NCI-H526 (cell line): Measurements from ENCODE around the gene A4GNT.
"Not testable (repeated sequence)": the region's sequence is repeated elsewhere in the genome, so short reads cannot be mapped to it uniquely, and the experiment has no call there.

Experiments
- DNase-seq, 2 experiments: peaks; one replicate each; lab custom pipeline; 2025; lab: John Stamatoyannopoulos, UW

The A4GNT gene

DNA sequence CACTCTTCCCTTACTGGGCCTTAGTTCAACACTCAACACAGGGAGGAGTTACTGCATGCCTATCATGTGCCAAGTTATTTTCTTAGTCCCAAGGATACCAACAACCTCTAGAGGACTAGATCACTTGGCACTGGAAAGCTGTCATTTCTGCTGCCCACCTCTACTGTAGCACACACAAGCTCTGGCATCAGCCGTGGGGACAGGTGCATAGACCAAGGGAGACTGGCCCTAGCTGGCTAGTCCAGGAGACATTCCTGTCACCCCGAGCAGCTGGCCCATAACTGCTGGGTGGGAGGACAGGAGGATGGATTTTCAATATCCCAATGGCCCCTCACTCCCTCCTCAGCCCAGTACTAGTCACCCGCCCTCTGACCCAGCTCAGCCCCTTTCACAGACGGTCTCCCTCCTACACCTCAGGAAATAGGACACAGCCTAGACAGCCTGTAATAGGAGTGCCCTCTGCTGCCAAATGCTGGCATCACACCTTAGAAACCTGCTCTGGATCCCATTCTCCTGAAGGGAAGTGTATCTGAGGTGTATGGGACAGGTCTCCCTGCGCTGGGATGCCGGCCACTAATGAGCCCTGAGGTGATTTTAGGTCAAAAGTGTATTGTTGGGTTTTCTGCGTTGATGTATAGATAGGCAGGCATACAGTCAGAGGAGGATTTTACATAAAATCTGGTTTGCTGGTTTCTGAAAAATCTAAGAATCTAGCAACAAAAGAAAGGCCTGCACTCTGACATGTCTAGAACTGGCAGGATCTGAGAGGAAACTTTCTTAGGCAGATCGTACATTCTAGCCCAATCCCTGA, 13.4 kb downstream of the A4GNT start:
- DNase-seq = peak; percentile 81 to 91

DNA sequence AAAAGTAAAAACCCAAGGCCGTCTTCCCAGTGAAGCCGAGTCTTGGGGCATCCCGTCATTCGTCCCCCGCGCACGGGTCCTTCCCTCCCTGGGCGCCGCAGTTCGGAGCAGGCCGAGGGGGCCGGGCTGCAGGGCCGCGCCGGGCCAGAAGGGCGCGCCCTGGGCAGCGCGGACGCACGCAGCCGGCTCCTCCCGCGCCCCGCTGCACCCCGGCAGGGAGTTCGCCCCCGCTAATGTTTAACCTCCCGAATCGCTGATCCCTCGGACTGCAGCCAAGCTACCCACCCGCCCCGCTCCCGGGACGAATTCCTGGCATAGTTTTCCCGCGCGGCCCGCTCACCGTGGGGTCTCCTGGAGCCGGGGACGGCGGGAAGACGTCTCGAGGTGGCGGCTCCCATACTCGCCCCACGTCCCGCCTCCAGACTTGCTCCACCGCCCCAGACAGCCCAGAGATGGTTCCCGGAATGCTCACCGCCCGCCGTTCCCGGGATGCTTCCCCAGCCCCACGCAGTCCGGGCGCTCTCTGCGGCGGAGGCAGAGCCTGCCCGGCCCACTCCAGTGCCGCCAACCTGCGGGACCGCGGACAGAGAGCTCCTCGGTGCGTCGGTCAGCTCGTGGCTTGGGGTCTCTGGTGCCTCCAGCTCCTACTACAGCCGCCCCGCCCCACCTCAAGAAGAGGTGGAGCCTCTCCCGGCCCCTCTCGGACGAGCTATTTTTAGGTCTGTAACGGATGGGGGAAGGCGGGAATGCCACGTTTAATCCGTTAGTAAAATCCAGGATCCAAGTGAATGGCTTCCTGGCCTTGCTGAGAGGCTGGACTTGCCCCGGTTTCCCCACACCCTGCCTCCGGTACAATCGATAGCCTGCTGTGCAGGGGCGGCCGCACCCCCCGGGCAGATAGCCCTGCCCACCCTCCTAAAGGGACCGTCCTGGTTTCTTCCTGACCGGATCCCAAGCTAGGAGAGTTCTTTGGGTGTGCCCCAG, 16.9 kb downstream of the A4GNT start, which contains the start of gene DZIP1L:
TSS of gene DZIP1L (minus strand) at position 621 of the 984 bp plus-strand sequence. CDS start 11,637 bp downstream, outside the sequence.
- peak; percentile 72 to 89 for DNase-seq

DNA sequence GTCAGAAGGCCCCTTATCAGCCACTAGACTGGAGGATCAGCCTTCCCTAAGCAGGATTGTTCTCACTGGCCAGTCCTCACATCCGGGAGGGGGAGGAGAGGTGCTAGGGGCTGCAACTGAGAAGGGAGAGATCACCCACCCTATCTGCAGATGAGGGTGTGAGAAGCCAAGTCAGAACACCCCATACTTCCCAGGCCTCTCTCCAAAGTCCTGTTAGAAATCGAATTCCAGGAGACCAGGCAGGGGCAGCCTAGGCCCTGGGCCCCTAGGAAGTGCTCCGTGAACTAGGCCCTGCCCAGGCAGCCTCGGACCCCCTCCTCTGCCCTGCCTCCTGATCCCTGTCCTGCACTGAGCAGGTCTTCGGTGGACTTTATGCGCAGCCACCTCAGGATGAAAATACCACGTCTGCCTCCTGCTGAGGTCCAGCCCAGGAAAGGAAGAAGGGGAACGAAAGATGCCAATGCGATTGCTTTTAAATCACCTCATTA, 17.7 kb downstream of the A4GNT start:
- DNase-seq = peak in 1 of 2 experiments; percentile 67

DNA sequence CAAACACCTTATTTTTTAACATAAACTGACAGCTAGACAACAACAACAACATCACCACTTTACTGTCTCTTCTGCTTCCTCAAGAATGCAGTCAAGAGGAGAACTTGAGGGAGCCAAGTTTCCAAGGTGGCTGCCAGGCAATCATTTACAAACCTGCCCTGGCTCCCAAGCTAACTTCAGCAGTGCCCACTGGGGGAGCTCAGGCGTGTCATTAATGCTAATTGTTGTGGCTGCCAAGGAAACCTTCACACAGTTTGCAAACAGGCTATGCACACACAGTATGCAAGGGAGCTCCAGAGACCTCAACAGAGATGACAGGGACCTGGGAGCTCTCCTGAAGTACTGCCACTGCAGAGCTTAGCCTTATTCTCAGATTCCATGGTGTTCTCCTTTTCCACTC, 18.9 kb downstream of the A4GNT start:
- peak; percentile 93 to 95 for DNase-seq

DNA sequence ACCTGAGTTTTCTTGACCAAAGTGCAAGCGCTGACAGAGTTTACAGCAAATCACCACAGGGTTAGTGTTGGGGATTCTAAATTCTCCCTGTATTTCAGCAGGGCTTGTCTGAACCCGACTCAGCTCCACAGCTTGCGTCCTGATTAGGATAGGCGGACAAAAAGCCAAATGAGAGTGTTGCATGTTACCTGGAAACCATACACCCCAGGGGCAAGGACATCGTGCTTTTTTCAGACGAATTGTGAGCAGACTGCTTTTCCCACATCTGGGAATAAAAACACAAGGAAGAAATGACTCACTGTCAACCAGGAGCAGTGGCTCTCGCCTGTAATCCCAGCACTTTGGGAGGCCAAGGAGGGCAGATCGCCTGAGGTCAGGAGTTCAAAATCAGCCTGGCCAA, 19.8 kb downstream of the A4GNT start:
- DNase-seq = no peak

DNA sequence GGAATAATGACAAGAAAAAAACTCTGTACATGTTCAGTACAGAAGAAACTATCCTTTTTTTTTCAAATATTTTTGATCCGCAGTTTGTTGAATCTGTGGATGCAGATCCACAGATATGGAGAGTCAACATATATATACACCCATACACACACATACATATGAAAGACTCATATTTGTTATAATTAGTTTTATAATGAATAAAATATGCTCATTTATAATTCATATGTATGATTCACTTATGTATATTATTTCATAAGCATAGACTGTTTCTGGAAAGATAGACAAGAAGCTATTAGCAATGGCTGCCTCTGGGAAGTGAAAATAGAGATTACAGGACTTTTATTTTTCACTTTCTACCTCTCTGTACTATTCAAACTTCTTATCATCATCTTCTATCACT, 26.6 kb downstream of the A4GNT start:
- DNase-seq = no peak

DNA sequence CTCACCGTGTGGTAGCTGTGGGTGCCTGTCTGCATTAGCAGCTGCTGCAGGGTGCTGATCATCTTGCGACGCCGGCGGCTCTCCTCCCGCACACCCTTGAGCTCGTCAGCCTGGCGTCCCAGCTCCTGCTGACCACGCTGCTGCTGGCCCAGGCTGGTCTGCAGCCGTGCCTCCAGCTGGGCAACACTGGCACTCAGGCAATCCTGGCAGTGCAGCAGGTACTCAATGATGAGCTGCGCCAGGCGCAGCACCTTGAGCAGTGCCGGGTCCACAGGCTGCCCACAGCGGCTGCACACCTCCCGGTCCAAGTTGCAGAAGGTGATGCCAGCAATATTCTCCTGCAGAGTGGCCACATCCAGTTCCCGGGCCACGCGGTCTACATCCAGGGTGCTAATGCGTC, 28.7 kb downstream of the A4GNT start:
- no peak for DNase-seq

DNA sequence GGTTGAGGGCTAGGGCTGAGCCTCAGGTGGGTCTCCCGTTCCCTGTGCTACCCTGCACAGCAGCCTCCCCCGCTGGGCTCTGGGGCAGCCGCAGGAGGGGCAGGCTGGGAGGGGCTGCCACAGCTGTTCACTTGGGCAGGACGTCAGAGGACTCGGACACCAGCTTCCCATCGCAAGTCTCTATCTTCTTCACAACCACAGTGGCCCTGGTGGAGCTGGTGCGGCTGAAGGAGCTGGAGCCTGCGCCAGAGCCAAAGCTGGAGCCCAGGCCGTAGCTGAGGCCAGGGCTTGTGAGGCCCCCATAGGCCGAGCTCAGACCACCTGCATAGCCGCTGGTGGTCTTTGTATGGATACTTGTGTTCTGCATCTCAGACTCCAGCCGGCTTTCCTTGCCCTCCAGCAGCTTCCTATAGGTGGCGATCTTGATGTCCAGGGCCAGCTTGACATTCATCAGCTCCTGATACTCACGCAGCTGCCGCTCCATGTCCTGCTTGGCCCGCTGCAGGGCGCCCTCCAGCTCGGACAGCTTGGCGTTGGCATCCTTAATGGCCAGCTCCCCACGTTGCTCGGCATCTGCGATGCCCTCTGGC, 30.7 kb downstream of the A4GNT start:
- DNase-seq = peak in 1 of 2 experiments; percentile 24

DNA sequence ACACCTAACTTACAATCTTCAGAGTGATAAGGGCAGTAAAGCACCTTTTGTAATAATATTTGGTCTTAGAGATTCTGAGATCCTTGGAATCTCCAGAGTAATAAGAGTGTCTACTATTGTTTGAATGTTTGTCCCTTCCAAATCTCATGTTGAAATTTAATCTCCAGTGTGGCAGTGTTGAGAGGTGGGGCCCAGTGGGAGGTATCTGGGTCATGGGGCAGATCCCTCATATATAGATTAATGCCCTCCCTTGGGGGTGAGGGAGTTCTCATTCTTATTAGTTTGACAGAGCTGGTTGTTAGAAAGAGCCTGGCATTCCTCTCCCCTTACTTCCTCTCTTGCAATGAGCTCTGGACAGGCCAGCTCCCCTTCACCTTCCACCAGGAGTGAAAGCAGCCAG, 32.8 kb downstream of the A4GNT start:
- DNase-seq = no peak

DNA sequence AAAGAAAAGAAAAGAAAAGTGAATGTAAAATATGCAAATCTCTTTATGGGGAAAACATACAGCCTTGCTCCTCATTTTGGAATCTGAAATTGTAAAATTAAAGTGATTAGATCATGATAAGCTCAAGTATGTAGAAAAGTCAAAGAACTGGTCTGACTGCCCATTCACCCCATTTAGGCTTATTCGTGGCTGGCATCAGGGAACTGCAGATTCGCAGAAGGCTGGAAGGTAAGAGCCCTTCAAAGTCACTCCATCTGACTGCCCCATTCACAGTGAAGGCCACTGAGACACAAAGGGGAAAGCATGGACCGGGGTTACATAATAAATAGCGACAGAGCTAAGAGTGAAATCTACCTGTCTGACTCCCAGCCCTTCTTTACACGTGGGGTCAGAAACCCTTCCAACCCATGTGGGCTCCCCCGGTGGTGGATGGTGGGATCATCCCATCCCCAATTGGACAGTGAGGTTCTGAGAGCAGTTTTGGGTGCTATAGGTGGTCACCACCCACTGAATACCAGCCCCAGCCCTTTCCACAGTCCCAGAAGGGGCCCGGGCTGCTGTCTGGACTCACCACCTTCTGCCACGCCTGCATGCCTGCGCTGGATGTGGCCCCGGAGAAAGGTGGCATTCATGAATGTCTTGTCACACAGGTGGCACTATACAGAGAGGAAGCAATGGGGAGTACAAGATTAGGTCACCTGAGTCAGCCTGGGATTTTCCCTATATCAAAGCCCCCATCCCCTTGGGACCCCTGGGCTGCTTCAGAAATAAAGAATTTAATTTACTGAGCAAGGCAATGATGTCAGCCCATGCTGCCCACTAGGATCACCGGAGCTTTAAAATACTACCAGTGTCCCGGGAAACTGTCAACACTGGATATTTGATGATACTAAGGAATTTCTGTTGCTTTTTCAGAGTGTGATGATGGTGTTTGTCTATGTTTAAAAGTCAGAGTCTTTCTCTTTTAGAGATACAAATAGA, 34.7 kb downstream of the A4GNT start:
- DNase-seq = peak in 1 of 2 experiments; percentile 12

DNA sequence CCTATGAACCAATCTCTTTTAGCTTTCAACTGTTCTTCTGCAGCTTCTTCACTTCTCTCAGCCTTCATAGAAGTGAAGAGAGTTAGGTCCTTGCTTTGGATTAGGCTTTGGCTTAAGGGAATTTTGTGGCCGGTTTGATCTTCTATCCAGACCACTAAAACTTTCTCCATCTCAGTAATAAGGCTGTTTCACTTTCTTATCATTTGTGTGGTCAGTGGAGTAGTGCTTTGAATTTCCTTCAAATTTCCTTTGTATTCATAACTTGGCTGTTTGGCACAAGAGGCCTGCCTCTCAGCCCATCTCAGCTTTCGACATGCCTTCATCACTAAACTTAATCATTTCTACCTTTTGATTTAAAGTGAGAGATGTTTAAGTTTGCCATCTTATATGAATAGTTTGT, 38.5 kb downstream of the A4GNT start:
- no peak for DNase-seq

DNA sequence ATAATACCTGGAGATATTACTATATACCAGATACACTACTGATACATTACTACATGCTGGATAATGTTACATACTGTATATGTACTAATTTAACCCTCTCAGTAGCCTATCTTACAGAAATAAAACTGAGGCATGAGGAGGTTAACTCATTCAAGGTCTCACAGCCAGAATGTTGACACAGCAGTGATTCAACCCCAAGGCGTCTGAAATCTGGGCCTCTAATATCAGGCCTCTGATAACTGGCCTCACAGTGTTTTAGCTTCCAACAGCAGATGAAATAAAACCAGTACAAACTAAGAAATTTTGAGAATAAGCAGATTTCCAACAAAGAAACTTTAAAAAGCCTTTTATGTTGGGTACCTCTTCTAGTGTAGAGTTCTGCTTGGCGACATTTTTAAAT, 40.2 kb downstream of the A4GNT start:
- no peak for DNase-seq

DNA sequence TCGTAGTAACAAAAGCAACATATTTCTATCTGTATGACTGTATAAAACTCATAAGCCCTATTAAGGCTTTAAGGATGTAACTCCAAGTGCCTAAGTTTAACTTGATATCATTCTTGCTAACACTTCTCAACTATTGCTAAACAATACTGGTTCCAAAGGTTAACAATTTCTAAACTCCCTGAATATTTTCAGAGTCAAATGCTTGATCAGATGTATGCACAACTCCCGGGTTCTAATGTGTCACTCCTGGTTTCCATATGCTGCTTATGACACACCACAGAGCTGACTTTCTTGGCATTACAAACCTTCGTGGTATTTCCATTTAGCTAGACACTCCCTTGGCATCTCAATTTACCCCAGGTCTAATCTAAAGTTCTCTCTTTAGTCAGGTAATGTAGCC, 43.1 kb downstream of the A4GNT start:
- no peak for DNase-seq

DNA sequence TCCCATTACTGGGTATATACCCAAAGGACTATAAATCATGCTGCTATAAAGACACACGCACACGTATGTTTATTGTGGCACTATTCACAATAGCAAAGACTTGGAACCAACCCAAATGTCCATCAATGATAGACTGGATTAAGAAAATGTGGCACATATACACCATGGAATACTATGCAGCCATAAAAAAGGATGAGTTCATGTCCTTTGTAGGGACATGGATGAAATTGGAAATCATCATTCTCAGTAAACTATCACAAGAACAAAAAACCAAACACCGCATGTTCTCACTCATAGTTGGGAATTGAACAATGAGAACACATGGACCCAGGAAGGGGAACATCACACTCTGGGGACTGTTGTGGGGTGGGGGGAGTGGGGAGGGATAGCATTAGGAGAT, 46.4 kb downstream of the A4GNT start:
- not testable (repeated sequence) for DNase-seq

DNA sequence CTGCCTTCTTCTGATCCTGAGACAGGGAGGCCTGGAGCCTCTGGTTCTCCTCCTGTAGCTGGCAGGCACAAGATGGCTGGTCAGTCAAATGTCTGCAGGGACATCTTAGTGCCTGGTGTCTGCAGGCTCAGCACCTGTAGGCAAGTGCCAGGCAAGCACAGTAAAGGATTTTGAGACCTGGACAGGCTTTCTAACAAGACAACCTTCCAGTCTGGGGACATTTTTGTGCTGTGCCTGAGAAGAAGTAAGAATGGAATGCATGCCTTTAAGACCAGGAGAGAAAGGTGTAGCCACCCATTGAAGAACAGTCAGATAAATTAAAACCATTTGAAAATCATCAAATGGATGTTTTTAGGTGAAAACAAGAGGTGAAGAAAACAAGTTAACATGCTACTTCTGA, 48.0 kb downstream of the A4GNT start:
- no peak for DNase-seq

DNA sequence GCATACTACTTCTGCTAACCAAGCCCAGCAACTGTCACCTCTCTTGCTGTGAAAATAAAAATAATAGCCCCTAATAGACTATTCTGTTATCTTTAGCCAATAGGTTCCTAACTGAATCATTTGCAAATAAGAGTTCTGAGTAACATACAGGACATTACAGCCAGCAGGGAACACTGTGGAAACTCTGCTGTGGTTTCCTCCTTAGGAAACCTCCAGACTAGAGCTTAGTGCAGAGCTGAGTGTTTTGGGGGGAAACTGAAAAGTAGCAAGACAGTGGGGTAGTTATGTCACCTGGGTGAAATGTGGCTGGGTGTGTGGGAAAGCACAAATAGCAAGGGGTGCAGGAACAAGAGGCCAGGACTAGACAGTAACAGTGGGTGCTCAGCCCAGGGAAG, 49.2 kb downstream of the A4GNT start:
- DNase-seq = no peak

DNA sequence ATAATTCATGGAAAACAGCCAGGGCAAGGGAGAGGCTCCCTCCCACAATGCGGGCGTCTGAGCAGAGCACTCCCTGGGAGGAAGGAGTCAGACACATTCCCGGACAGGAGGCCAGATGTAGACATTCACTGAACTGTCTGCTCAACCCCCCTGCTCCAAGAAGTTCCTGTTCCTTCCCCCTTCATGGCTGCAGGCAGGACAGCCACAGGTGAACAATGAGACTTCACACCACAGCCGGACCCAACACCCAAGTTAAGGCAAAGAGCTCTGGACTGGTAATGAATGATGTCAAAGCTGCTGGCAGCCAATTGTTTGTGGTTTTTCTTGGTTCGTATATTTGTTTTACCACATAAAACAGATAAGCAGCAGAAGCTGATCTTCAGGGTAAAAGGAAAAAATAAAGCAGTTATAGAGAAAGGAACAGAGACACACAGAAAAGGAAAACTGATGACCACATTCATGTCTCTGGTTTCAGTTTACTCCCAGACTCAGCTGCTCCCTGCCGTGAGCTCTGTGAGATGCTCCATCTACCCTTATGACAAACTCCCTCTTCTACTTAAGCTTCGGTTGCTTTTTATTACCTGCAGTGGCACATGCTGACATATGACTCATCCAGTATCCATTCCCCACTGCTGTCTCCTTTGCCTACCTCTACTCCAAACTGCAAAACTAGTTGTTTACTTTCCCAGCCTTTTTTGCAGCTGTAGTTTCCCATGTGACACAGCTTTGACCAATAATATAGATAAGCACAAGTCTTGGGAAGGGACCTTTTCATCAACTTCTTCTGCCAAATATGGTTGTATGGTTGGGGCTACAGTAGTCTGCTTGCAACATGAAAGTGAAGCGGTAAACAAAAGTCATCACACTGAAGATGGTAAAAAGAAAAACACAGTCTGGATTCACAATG, 49.9 kb downstream of the A4GNT start:
- DNase-seq = no peak

DNA sequence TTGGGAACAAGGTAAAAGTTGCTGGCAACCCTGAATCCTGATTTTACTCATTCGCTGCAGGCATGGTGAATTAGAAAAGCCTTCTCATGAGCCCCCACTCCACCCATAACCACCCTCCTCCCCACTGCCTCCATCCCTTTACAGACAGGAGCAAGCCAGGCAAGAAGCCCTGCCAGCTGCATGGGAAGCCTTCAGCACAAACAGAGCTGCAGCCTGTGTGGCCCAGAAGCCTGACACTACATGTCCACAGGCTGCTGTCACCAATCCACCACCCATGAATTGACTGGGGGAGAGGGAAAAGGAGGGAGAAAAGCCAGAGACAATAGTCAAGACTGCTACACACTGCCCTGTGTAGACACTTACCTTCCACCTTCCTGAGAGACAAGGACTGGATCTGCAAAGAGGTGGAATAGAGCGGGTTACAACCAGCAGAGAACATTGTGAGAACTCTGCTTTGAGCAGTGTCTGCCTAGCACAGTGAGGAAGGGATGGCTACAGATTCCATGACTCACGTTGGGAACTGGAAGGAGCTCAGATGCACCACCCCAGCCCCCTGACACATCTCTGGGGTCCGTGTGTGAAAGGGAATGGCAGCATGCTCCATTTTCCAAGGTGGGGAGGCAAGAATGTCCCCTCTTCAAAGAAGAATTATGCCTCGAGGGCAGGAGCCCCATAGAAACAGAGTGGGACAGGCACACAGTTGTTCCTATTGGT, 50.7 kb downstream of the A4GNT start:
- no peak for DNase-seq

DNA sequence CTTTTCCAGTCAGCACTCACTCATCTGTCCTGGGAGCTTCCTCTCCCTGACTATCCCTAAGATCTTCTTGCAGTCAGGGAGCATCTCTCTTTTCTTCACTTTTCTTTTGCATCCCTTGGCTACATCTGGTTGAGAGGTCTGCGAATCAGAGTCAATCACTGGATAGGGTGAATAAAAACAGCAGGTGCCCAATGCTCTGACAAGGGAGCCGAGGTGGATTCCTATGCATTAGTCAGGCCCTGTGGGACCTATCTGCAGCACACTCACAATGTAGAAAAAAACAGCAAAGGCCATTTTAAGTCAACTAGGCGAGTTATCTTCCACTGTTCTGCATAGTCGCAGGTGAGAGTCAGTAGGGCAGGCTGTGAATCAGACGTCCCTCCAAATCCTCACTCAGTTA, 52.3 kb downstream of the A4GNT start:
- DNase-seq = no peak
